Smooth muscle cell (in vitro differentiated cells): Measurements from ENCODE around the gene RPL34. TPM values are rescaled to one million over a fixed set of nuclear protein-coding genes. Genes with fewer than 3 reads are reported as not detected.

Experiments used
- DNase-seq: peaks from one replicate; lab custom pipeline; 2025; ENCODE audit not compliant: unreplicated experiment; lab: John Stamatoyannopoulos, UW
- H2AFZ ChIP-seq: fragments of 200-600 bp; sonication (generic); 2 replicates; pipeline ENCODE4 v1.6.0; 2016; ENCODE audit warnings: antibody characterized with exemption, low read depth, mild to moderate bottlenecking
- H3F3A ChIP-seq: fragments of 200-600 bp; sonication (generic); 2 replicates; pipeline ENCODE4 v1.6.0; 2017; ENCODE audit warnings: antibody characterized with exemption, low read depth
- H3K27ac ChIP-seq: fragments of 200-600 bp; sonication (generic); 2 replicates; pipeline ENCODE4 v1.5.1; 2016; ENCODE audit warnings: low read depth, mild to moderate bottlenecking
- H3K27me3 ChIP-seq: fragments of 200-600 bp; sonication (generic); 2 replicates; pipeline ENCODE4 v1.6.1; 2016; ENCODE audit warnings: low read depth, mild to moderate bottlenecking
- H3K36me3 ChIP-seq: fragments of 200-600 bp; sonication (generic); 2 replicates; pipeline ENCODE4 v1.5.1; 2016; ENCODE audit warnings: low read depth
- H3K4me1 ChIP-seq: fragments of 200-600 bp; sonication (generic); 2 replicates; pipeline ENCODE4 v1.5.1; 2016; ENCODE audit warnings: low read depth
- H3K4me2 ChIP-seq: fragments of 200-600 bp; sonication (generic); 2 replicates; pipeline ENCODE4 v1.6.0; 2016; ENCODE audit warnings: mild to moderate bottlenecking
- H3K4me3 ChIP-seq: fragments of 200-600 bp; sonication (generic); 2 replicates; pipeline ENCODE4 v1.5.1; 2016; ENCODE audit warnings: mild to moderate bottlenecking
- H3K79me2 ChIP-seq: fragments of 200-600 bp; sonication (generic); 2 replicates; pipeline ENCODE4 v1.6.0; 2016; ENCODE audit warnings: low read depth, mild to moderate bottlenecking
- H3K9ac ChIP-seq: fragments of 200-600 bp; sonication (generic); 2 replicates; pipeline ENCODE4 v1.6.0; 2016; ENCODE audit warnings: low read depth
- H3K9me3 ChIP-seq: fragments of 200-600 bp; sonication (generic); replicated peaks from 2 replicates; pipeline ENCODE4 v1.5.1; 2016; ENCODE audit warnings: low read depth
- H4K20me1 ChIP-seq: fragments of 200-600 bp; sonication (generic); 2 replicates; pipeline ENCODE4 v1.6.0; 2016; ENCODE audit warnings: low read depth
- CTCF ChIP-seq: fragments of 200-600 bp; sonication (generic); IDR thresholded peaks from 2 replicates; pipeline ENCODE4 v1.5.1; 2017; ENCODE audit warnings: borderline replicate concordance, mild to moderate bottlenecking, antibody characterized with exemption; ENCODE audit not compliant: insufficient read depth, poor library complexity, severe bottlenecking
- WGBS: methylation state at CpG from one replicate; pipeline ENCODE4 v1.1.7; 2016; ENCODE audit warnings: low lambda C conversion rate; 5-methylcytosine and 5-hydroxymethylcytosine counted together
- polyA plus RNA-seq: library from polyadenylated mRNA; unstranded; fragments of >200 nt; fragmentation: Nextera tagmentation; extraction: Ambion mirVana; gene quantifications from 2 replicates; pipeline ENCODE4 v1.2.1, GENCODE V29; 2016
- total RNA-seq: library from RNA; depleted of rRNA; stranded (reverse); fragments of >200 nt; gene quantifications from 2 replicates; pipeline ENCODE4 v1.2.3, GENCODE V29; 2014

RPL34 gene
- total and polyA plus RNA-seq, 2 experiments from 2014 or later, result 695 to 1,362 TPM

GRCh38 chr4:108620933-108621905 is 843 bp downstream of the RPL34 start:
- H3K4me2 ChIP-seq, result peak overlapping the region; percentile 94
- H3K27me3 ChIP-seq, result no peaks in the 10 kb centered on the region
- no peak for DNase-seq
- H3K27ac ChIP-seq, result peak overlapping the region; percentile 80
- peak overlapping the region; percentile 90 for H2AFZ ChIP-seq
- H3K9ac ChIP-seq, result peak overlapping the region; percentile 93
- H3K4me3 ChIP-seq, result peak overlapping the region; percentile 84
- TF ChIP-seq CTCF, result no peak
- no peaks in the 10 kb centered on the region for H3K9me3 ChIP-seq
- H3F3A ChIP-seq, result peaks cover 7% of the 10 kb centered on the region
- peaks cover 46% of the 10 kb centered on the region for H3K79me2 ChIP-seq
- peaks cover 28% of the 10 kb centered on the region for H3K36me3 ChIP-seq
- H3K4me1 ChIP-seq, result peaks cover 22% of the 10 kb centered on the region
- 9% methylated on average over 23 of the region's 23 CpGs for WGBS
- peaks cover 56% of the 10 kb centered on the region for H4K20me1 ChIP-seq

- TF ChIP-seq CTCF, result no peak
- WGBS, result 95% methylated on average over 4 of the region's 4 CpGs
- peaks cover 10% of the 10 kb centered on the region for H3F3A ChIP-seq
- H3K9me3 ChIP-seq, result no peaks in the 10 kb centered on the region
- peak overlapping the region; percentile 94 for H3K4me2 ChIP-seq
- H3K4me1 ChIP-seq, result peaks cover 22% of the 10 kb centered on the region
- H3K4me3 ChIP-seq, result peak overlapping the region; percentile 84
- H3K27me3 ChIP-seq, result no peaks in the 10 kb centered on the region
- peak overlapping the region; percentile 93 for H3K9ac ChIP-seq
- peaks cover 29% of the 10 kb centered on the region for H3K36me3 ChIP-seq
- no peak for DNase-seq
- H3K79me2 ChIP-seq, result peaks cover 46% of the 10 kb centered on the region
- H3K27ac ChIP-seq, result peak overlapping the region; percentile 80
- peaks cover 61% of the 10 kb centered on the region for H4K20me1 ChIP-seq
- no peak overlapping the region for H2AFZ ChIP-seq
These were observed 1.6 kb downstream of the RPL34 start for GRCh38 chr4:108622022-108622421.

GRCh38 chr4:108622828-108623227 is 2.5 kb downstream of the RPL34 start:
- H3K79me2 ChIP-seq, result peaks cover 46% of the 10 kb centered on the region
- no peak for DNase-seq
- H2AFZ ChIP-seq, result no peak overlapping the region
- peaks cover 14% of the 10 kb centered on the region for H3F3A ChIP-seq
- H4K20me1 ChIP-seq, result peaks cover 69% of the 10 kb centered on the region
- H3K9ac ChIP-seq, result no peak overlapping the region
- peaks cover 33% of the 10 kb centered on the region for H3K36me3 ChIP-seq
- H3K4me3 ChIP-seq, result peak overlapping the region; percentile 84
- H3K4me1 ChIP-seq, result peaks cover 22% of the 10 kb centered on the region
- no peaks in the 10 kb centered on the region for H3K9me3 ChIP-seq
- H3K4me2 ChIP-seq, result peak overlapping the region; percentile 94
- TF ChIP-seq CTCF, result no peak
- 93% methylated on average over 5 of the region's 5 CpGs for WGBS
- H3K27me3 ChIP-seq, result no peaks in the 10 kb centered on the region
- peak overlapping the region; percentile 80 for H3K27ac ChIP-seq
